ENCODE results near the gene FAM216B.

- TF ChIP-seq CTCF (IDR thresholded peaks at IDR 0.05) (no peak), POLR2A (IDR thresholded peaks at IDR 0.05) (no peak)
Measured at GRCh38 chr13:42762251-42762650, 19.1 kb upstream of the FAM216B start.
